H9 (cell line): ENCODE measurements around the gene NEDD4L. TPM values are rescaled to one million over a fixed set of nuclear protein-coding genes. Genes with fewer than 3 reads are reported as not detected.

Experiments used
- DNase-seq: peaks from one replicate; pipeline ENCODE4 v3.0.0-alpha.2; 2017
- H2AFZ ChIP-seq: one replicate; pipeline ENCODE4 v1.6.1; 2013; ENCODE audit warnings: mild to moderate bottlenecking, low read length, control low read depth, moderate library complexity
- H2AK5ac ChIP-seq: 2 replicates; pipeline ENCODE4 v1.6.1; 2013; ENCODE audit warnings: low read length, control low read depth, mixed read lengths; ENCODE audit not compliant: insufficient read length
- H2BK120ac ChIP-seq: one replicate; pipeline ENCODE4 v1.6.1; 2013; ENCODE audit warnings: low read depth, mild to moderate bottlenecking, low read length, control low read depth, inconsistent platforms; ENCODE audit not compliant: poor library complexity, severe bottlenecking
- H2BK12ac ChIP-seq: 2 replicates; pipeline ENCODE4 v1.6.1; 2013; ENCODE audit warnings: low read length, control low read depth, mixed read lengths, low read depth; ENCODE audit not compliant: insufficient read length
- H2BK15ac ChIP-seq: 2 replicates; pipeline ENCODE4 v1.6.1; 2013; ENCODE audit warnings: low read depth, low read length, control low read depth
- H2BK20ac ChIP-seq: one replicate; pipeline ENCODE4 v1.6.1; 2013; ENCODE audit warnings: low read depth, mild to moderate bottlenecking, low read length, control low read depth, inconsistent platforms; ENCODE audit not compliant: poor library complexity, severe bottlenecking
- H2BK5ac ChIP-seq: 2 replicates; pipeline ENCODE4 v1.6.1; 2013; ENCODE audit warnings: low read length, control low read depth, mixed read lengths; ENCODE audit not compliant: insufficient read length
- H3K14ac ChIP-seq: 2 replicates; pipeline ENCODE4 v1.6.1; 2013; ENCODE audit warnings: low read length, control low read depth; ENCODE audit not compliant: insufficient read depth
- H3K18ac ChIP-seq: 2 replicates; pipeline ENCODE4 v1.6.1; 2013; ENCODE audit warnings: low read depth, mild to moderate bottlenecking, mixed read lengths, low read length, control low read depth; ENCODE audit not compliant: insufficient read length
- H3K23ac ChIP-seq: 2 replicates; pipeline ENCODE4 v1.6.1; 2013; ENCODE audit warnings: low read length, control low read depth, mixed read lengths, low read depth; ENCODE audit not compliant: insufficient read length
- H3K23me2 ChIP-seq: 2 replicates; pipeline ENCODE4 v1.6.1; 2013; ENCODE audit warnings: low read depth, mild to moderate bottlenecking, mixed read lengths, low read length, control low read depth; ENCODE audit not compliant: insufficient read length, poor library complexity, severe bottlenecking
- H3K27ac ChIP-seq: 2 replicates; pipeline ENCODE4 v1.5.1; 2013; ENCODE audit warnings: low read length, control low read depth, mixed read lengths, low read depth; ENCODE audit not compliant: insufficient read length
- H3K27me3 ChIP-seq: 2 replicates; pipeline ENCODE4 v1.6.1; 2013; ENCODE audit warnings: low read length, control low read depth, inconsistent platforms; ENCODE audit not compliant: insufficient read depth
- H3K4ac ChIP-seq: 2 replicates; pipeline ENCODE4 v1.6.1; 2013; ENCODE audit warnings: low read depth, mild to moderate bottlenecking, control low read depth, inconsistent platforms, low read length, moderate library complexity
- H3K4me1 ChIP-seq: 2 replicates; pipeline ENCODE4 v1.6.1; 2013; ENCODE audit warnings: low read length, control low read depth, inconsistent platforms; ENCODE audit not compliant: insufficient read depth
- H3K4me2 ChIP-seq: 2 replicates; pipeline ENCODE4 v1.6.1; 2013; ENCODE audit warnings: low read length, control low read depth, mixed read lengths; ENCODE audit not compliant: insufficient read length, insufficient read depth
- H3K56ac ChIP-seq: 2 replicates; pipeline ENCODE4 v1.6.1; 2013; ENCODE audit warnings: low read depth, mild to moderate bottlenecking, mixed read lengths, low read length, control low read depth; ENCODE audit not compliant: insufficient read length
- H3K79me1 ChIP-seq: 2 replicates; pipeline ENCODE4 v1.6.1; 2013; ENCODE audit warnings: low read depth, mild to moderate bottlenecking, moderate library complexity, low read length, control low read depth, inconsistent platforms; ENCODE audit not compliant: insufficient read depth, poor library complexity, severe bottlenecking
- H3K79me2 ChIP-seq: 2 replicates; pipeline ENCODE4 v1.6.1; 2013; ENCODE audit warnings: low read length, control low read depth, inconsistent platforms; ENCODE audit not compliant: insufficient read depth
- H3K9ac ChIP-seq: 2 replicates; pipeline ENCODE4 v1.6.1; 2013; ENCODE audit warnings: low read length, control low read depth, mixed read lengths; ENCODE audit not compliant: insufficient read length; ENCODE audit errors: extremely low read depth
- H3K9me3 ChIP-seq: one replicate; pipeline ENCODE4 v1.6.1; 2013; ENCODE audit warnings: low read depth, low read length, inconsistent platforms; ENCODE audit not compliant: control insufficient read depth
- H3T11ph ChIP-seq: one replicate; pipeline ENCODE4 v1.6.1; 2013; ENCODE audit warnings: mild to moderate bottlenecking, low read length, control low read depth, inconsistent platforms
- H4K20me1 ChIP-seq: one replicate; pipeline ENCODE4 v1.6.1; 2013; ENCODE audit not compliant: control insufficient read depth, insufficient read length, insufficient read depth
- H4K5ac ChIP-seq: 2 replicates; pipeline ENCODE4 v1.6.1; 2013; ENCODE audit warnings: low read depth, mild to moderate bottlenecking, mixed read lengths, low read length, control low read depth; ENCODE audit not compliant: insufficient read length
- H4K8ac ChIP-seq: replicated peaks from 2 replicates; pipeline ENCODE4 v1.6.1; 2013; ENCODE audit warnings: low read length, control low read depth, mixed read lengths, low read depth; ENCODE audit not compliant: insufficient read length
- H4K91ac ChIP-seq: 2 replicates; pipeline ENCODE4 v1.6.1; 2013; ENCODE audit warnings: low read depth, mild to moderate bottlenecking, moderate library complexity, mixed read lengths, low read length, control low read depth; ENCODE audit not compliant: insufficient read length
- H3K27ac Mint-ChIP-seq, 3 experiments: 2 replicates in 2 of 3; 3 replicates in 1 of 3; pipeline ENCODE4 v1.8.0; 2020 to 2021; ENCODE audit warnings: mixed read lengths in 3 of 3, mild to moderate bottlenecking in 1 of 3, moderate library complexity in 1 of 3
- H3K27me3 Mint-ChIP-seq: 2 replicates; pipeline ENCODE4 v1.8.0; 2021; ENCODE audit warnings: low read depth, mild to moderate bottlenecking, moderate library complexity, mixed read lengths
- H3K36me3 Mint-ChIP-seq, 3 experiments: 2 replicates in 2 of 3; 3 replicates in 1 of 3; pipeline ENCODE4 v1.8.0; 2020 to 2021; ENCODE audit warnings: low read depth in 3 of 3, mixed read lengths in 3 of 3; ENCODE audit not compliant: insufficient read depth in 1 of 3
- H3K4me1 Mint-ChIP-seq, 2 experiments: 2 replicates each; pipeline ENCODE4 v1.8.0; 2020; ENCODE audit warnings: mixed read lengths in 2 of 2
- H3K4me3 Mint-ChIP-seq, 2 experiments: 2 replicates in 1 of 2; 3 replicates in 1 of 2; pipeline ENCODE4 v1.8.0; 2020 to 2021; ENCODE audit warnings: mild to moderate bottlenecking in 2 of 2, mixed read lengths in 2 of 2, moderate library complexity in 1 of 2
- H3K9me3 Mint-ChIP-seq, 2 experiments: 2 replicates in 1 of 2; 3 replicates in 1 of 2; pipeline ENCODE4 v1.8.0; 2020; ENCODE audit warnings: mild to moderate bottlenecking in 2 of 2, mixed read lengths in 2 of 2, moderate library complexity in 1 of 2
- WGBS: extraction: QIAGEN DNeasy Blood & Tissue Kit; methylation state at CpG from one replicate; pipeline ENCODE4 v1.1.7; 2013; ENCODE audit warnings: missing lambda C conversion rate, low lambda C conversion rate, mixed read lengths; ENCODE audit not compliant: insufficient read length; ENCODE audit errors: extremely low coverage; 5-methylcytosine and 5-hydroxymethylcytosine counted together
- total RNA-seq: library from RNA; stranded (reverse); gene quantifications from 2 replicates; pipeline ENCODE4 v1.2.1, GENCODE V29; 2021
- TF ChIP-seq, protein P1 (sequence below): fragments of 200-600 bp; sonication (generic); conservative IDR thresholded peaks from 3 replicates; pipeline ENCODE4 v1.8.0; 2021; ENCODE audit warnings: antibody characterized with exemption, mild to moderate bottlenecking

The NEDD4L gene
- total RNA-seq, 1 experiment from 2014 or later = 76.3 TPM

DNA sequence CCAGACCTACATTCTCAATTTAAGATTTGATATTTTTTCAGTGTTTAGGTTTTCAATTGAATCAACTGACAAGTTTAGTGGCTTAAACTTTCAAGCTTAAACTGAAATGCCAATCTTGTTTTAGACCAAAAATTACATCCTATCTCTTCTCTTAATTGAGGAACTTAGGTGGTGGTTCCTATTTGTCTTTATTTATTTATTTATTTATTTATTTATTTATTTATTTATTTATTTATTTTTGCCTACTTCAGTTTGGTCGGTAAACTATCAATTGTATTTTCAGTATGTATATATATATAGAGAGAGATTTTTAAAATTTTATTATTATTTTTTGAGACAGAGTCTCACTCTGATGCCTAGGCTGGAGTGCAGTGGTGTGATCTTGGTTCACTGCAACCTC, 68.1 kb downstream of the NEDD4L start:
- Mint-ChIP-seq H3K27me3 (no peaks in the 10 kb centered on the region), H3K36me3 (peaks cover 0 to 10% (median 3%) of the 10 kb centered on the region in 3 experiments; a peak in 2 of 7 replicates), H3K27ac (no peak overlapping the region), H3K9me3 (no peaks in the 10 kb centered on the region), H3K4me3 (no peak overlapping the region), H3K4me1 (peaks cover 56 to 58% of the 10 kb centered on the region in 2 experiments)
- Histone ChIP-seq H3K23me2 (no peaks in the 10 kb centered on the region), H4K5ac (no peak overlapping the region), H2BK5ac (no peak overlapping the region), H3K4me2 (no peak overlapping the region), H3K27me3 (no peaks in the 10 kb centered on the region), H2AFZ (no peak overlapping the region), H3K79me1 (no peaks in the 10 kb centered on the region), H3K23ac (no peak overlapping the region), H4K91ac (no peak overlapping the region), H4K20me1 (no peaks in the 10 kb centered on the region), H3K18ac (no peak overlapping the region), H3K56ac (no peak overlapping the region), H2BK120ac (no peak overlapping the region), H3K14ac (no peak overlapping the region), H3K4me1 (peaks cover 7% of the 10 kb centered on the region; the same call in 1 of the 2 replicates), H2AK5ac (no peak overlapping the region), H2BK20ac (no peak overlapping the region), H3K79me2 (no peaks in the 10 kb centered on the region; the same call in 1 of the 2 replicates), H3T11ph (no peak overlapping the region), H3K9me3 (no peaks in the 10 kb centered on the region), H3K9ac (no peak overlapping the region), H2BK15ac (no peak overlapping the region), H3K4ac (no peak overlapping the region), H3K27ac (no peak overlapping the region), H4K8ac (no peak overlapping the region), H2BK12ac (no peak overlapping the region)
- WGBS = no CpG with 5 or more reads among the region's 1 CpG
- DNase-seq = no peak
- TF ChIP-seq, protein P1, sequence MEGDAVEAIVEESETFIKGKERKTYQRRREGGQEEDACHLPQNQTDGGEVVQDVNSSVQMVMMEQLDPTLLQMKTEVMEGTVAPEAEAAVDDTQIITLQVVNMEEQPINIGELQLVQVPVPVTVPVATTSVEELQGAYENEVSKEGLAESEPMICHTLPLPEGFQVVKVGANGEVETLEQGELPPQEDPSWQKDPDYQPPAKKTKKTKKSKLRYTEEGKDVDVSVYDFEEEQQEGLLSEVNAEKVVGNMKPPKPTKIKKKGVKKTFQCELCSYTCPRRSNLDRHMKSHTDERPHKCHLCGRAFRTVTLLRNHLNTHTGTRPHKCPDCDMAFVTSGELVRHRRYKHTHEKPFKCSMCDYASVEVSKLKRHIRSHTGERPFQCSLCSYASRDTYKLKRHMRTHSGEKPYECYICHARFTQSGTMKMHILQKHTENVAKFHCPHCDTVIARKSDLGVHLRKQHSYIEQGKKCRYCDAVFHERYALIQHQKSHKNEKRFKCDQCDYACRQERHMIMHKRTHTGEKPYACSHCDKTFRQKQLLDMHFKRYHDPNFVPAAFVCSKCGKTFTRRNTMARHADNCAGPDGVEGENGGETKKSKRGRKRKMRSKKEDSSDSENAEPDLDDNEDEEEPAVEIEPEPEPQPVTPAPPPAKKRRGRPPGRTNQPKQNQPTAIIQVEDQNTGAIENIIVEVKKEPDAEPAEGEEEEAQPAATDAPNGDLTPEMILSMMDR = no peak
